CD4-positive, alpha-beta T cell treated with Interleukin-15 for 4 hours (primary cell): ENCODE measurements around the gene BBX.

Experiments
- DNase-seq: peaks from one replicate; pipeline ENCODE4 v3.0.0-alpha.2; 2020; ENCODE audit warnings: low spot score

The BBX gene

DNA sequence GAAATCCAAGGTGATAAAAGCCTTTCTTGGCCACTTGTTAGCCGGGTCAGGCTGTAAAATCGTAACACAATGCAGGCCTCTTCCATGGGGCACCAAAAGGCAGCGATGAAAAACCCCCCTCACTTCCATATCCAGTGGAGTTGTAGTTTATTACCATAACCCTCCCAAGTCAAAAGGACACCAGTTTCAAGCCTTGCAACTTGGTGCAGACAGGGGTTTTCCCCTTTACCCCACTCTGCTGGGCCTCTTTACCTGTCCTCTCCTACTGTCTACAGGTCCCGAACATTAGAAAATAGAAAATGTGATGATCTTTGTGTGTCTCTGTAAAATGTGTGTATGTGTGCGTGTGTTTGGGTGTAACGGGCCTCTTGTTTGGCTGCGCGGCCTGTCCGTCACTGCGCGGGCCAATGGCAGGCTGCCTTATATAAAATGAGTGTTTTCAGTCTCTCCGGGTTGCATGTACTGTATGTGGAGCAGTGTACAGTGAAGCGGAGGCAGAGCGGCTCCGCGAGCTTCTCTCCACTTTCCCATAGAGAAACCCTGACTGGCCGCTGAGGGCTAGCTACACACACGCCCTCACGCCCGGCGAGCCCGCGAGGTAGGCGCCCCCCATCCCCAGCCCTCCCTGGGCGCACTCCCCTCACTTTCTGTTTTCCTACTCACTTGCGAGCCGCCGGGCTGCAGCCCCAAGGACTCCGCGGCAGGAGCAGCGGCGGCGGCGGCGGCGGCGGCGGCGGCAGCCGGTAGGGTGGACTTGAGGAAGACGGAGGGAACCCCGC, at the start of gene BBX:
Gene BBX (plus strand): TSS at position 453 of the 779 bp plus-strand sequence. CDS start 187,499 bp downstream, outside the sequence.
- DNase-seq: peak; percentile 98

DNA sequence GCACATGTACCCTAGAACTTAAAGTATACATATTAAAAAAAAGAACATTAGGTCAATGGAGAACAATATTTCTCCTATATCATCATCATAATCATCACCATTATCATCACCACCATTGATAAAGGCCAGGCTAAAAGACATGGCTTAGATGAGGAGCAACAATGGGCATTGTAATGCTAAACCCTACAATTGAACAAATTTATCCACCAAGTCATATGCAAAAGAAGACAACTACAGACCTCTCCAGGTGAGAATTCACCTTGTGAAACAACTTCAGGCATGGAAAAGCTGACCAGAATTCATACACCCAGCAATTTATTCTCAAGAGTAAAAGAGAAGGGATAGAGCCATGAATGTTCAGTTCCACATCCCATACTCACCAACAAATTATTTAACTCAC, 46.3 kb upstream of the BBX start:
- no peak for DNase-seq

DNA sequence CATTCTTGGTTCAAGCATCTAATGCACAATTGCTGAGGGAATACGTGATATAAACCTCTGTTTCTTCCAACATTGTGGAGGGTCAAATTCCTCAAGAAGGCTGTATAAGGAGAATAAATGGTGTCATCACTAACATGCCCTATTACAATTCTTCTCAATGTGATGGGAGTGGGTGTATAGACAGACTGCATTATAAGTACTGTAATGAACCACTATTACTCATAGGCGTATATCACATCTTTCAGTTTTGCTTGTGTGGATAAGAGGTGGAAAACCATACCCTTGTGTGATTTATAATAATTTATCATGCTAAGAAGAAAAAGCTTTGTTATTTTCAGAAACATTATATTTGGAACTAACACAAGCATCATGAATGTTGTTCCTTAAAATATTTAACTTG, 35.3 kb upstream of the BBX start:
- no peak for DNase-seq

DNA sequence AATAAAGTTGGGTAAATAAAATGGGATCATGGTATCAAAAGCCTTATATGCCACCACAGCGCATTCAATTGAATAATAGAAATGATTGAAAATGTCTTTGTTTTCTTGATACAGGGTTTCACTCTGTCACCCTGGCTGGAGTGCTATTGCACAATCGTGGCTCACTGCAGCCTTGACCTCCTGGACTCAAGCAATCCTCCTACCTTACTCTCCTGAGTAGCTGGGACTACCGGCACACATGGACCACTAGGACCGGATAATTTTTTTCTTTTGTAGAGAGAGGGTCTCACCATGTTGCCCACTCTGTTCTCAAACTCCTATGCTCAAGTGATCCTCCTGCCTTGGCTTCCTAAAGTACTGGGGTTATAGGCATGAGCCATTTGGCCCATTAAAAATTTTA, 33.8 kb upstream of the BBX start:
- no peak for DNase-seq

DNA sequence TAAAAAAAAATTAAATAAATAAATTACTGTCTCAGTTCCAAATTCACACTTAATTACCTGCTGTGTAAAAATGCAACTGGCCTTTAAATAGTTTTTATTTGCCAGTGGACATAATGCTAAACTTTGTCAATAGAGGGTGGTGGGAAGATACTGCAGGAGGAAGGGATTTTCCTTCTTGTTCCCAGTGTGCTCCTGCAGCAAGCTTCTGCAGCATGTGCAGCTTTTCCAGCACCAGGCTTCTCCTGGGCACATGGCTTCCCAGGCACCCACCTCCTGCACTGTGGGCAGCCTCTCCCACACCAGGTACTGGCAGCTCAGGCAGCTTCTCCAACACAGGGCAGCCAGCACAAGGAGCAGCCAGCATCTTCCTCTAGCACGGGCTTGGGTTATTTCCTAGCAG, 29.6 kb upstream of the BBX start:
- DNase-seq: no peak

DNA sequence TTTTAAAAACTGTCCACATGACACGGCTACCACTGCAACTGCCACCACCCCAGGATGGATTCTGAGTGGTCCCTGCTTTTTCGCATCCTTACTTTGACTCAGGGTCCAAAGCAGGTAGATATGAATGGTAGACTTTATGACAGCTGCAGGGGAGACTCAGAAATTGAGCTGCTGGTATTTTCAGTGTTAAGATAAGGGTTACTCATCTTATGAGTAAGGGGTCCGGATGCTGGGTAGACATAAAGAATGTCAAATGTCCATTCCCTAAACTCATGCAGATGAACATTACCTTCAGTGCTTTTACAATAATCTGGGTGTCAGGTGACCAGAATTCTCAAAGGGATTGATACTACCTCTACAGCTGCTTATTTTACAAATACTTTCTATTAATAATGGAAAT, 25.9 kb upstream of the BBX start:
- DNase-seq: no peak

DNA sequence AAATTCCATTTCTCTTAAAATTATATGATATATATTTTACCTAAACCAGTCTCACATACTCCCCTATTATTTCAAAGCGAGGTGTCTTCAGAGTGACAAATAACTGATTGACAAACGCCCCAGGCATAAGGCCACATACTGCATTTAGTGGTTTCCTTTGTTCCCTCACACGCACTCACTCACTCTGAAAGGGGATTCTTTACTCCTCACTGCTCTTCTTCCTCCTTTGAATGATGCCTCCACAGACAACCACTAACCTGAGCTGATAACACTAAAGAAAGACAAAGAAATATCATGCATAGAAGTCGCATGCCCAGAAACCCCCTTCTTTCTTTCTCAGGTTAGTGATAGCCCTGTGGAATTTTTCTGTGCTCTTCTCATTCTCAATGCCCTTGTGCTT, 24.1 kb upstream of the BBX start:
- no peak for DNase-seq

DNA sequence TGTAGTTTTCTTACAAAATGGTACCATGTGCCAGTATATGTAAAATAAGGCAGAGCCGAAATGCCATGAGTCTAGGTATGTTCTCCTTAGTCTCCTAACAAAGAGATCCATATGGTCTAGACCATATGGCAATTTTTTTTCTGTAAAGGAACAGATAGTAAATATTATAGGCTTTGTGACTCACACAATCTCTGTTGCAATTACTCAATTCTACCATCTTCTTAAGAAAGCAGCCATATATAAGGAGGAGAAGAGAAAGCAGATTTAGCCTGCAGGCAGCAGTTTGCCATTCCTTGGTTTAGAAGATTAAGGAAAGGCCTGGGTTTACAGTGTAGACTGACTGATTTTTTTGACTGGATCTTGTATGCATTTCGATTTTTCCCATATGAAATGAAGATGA, 16.3 kb upstream of the BBX start:
- no peak for DNase-seq

DNA sequence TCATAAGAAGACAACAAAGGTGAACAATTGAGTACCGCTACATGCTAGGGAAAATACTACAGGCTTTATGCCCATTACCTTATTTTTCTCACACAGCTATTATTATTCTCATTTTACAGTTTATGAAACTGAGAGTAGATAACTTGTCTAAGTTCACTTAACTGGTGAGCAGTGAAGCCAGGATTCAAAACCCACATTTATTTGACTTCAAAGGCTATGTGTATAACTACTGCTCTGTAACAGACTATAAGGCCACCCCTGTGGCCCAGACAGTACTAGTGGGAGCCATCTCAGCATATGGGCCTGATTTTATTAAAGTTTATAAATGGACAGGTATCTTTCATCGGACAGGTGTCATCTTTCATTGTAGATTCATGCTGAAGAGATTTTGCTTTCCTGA, 14.4 kb upstream of the BBX start:
- DNase-seq: no peak

DNA sequence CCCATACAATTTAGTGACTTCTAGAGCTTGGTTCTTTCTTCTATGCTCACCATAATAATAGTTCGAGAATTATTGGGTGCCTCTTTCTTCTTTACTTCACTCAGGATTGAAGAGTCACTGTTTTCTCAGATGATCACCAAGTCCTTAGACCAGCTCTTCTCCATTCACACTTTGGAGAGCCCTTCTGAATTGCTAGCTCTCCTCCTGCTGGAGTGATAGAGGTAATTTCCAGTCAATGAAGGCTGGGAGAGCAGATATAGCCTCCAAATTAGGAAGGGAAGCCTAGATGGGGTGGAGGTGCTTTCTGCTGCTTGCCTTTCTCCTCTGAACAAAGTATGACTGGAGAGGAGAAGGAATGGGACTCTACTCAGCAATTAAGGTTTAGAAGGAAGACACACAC, 10.7 kb upstream of the BBX start:
- no peak for DNase-seq

DNA sequence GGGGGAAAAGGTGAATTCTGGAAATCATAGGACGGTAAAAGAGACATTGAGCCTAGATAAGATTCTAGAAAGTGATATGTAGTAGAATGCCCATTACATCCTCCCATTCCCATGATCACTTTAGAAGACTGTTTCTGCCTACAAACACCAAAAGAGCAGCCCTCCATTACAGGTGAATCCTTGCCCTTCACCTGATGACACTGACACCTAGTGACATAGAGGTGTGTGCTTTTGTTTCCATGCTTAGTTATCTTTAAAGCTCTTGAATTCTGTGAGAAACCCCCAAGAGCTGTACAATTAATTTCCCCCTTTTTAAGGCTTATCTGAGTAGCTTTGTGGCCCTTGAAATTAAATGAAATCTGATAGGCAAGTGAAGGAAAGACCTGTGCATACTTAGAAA, 8.3 kb upstream of the BBX start:
- DNase-seq: no peak

DNA sequence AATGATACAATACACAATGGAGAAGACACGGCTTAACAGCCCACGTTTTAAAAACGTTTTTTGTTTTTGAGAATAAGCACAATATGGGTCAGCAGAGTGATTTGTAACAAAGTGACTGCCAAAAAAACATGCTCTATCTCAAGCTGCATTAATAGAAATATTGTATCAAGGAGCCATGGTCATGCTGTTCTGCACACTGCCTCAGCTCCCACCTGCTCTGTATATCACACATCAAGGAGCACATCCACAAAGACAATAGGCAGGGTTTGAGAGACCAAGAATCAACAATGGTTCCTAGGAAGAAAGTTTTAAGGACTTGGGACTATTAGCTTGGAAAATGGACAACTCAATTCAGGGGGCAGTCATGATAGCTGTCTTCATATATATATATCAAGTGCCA, 6.3 kb upstream of the BBX start:
- no peak for DNase-seq

DNA sequence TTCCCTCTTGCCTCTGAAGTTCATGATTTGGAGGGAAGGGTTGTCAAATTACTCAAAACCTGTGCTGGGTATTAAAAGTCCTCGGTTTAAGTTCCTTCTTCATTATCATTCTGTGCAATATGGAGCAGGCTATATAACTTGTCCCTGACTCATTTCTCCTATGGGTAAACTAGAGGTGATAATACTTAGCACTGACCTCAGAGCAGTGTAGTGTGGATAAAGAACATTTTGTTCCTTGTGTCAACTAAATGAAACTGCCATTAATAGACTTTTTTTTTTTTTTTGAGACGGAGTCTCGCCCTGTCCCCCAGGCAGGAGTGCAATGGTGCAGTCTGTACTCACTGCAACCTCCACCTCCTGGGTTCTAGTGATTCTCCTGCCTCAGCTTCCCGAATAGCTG, 2.2 kb upstream of the BBX start:
- no peak for DNase-seq

DNA sequence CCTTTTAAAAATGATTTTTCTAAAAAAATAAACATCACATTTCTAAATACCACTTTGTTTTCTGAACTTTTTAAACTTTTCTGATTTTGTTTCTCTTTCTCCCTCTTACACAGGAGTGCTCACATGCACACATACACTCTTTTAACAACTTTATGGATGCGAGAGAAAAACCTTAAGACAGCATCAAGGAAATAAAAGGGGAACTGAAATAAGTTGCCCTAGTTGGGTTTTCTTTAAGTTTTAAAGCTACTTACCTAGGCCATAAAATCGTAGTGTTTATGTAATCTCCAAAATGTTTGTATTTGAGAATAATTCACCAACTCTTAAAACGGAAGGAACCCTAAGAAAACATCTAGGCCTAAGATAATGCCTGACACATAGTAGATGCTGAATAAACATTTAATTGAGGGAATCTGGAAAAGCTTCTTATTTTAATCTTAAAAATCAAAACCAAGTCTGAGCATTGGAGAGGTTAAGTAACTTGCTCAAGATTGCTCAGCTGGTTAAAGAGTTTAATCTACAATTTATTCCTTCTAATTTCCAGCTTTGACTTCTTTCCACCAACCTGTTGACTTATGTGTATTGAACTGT, 1.2 kb upstream of the BBX start:
- DNase-seq: no peak

DNA sequence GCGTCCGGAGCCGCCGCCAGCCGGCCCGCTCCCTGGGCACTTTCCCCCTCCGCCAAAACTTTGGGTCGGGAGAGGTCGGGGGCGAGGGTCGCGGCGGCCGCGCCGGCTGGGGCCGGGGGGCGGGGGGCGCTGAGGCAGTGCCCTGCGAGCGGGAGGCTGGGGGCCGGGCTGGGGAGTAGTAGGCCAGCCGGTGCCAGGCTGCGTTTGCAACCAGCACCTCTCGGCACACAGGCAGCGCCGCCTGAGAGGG, 452 bp downstream of the BBX start:
- DNase-seq: no peak

DNA sequence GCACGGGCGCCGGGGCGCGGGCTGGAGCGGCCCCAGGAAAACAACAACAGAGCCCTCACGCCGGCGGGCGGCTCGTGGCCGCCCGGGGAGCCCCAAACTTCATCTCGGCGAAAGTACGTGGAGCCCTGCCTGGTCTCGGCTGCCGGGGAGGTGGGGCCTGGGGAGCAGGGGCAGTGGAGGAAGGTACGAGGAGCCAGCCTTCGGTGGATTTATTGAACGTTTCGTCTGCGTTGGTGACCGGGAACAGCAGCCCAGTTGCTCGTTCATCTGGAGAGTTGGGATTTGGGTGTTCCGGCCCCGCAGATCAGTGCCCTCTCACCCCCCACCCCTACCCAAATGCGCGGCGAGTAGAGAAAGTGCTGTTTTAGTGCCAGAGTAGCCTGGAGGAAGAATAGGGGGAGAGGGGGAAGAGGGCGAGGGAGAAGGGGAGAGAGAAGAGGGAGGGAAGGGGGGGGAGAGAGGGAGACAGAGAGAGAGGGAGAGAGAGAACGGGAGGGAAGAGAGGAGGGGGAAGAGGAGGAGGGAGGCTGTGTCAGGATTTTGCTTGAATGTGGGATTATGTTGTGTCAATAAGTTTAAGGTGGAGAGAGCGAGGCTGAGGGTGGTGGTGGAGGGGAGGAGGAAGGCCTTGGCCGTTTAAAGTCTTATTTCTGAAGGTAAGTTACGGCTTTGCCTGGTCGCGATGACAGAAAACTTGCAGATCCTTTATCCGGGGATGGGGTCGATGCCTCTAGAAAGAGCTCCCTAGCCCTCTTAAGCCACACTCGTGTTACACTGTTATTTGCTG, 970 bp downstream of the BBX start:
- DNase-seq: peak; percentile 37

DNA sequence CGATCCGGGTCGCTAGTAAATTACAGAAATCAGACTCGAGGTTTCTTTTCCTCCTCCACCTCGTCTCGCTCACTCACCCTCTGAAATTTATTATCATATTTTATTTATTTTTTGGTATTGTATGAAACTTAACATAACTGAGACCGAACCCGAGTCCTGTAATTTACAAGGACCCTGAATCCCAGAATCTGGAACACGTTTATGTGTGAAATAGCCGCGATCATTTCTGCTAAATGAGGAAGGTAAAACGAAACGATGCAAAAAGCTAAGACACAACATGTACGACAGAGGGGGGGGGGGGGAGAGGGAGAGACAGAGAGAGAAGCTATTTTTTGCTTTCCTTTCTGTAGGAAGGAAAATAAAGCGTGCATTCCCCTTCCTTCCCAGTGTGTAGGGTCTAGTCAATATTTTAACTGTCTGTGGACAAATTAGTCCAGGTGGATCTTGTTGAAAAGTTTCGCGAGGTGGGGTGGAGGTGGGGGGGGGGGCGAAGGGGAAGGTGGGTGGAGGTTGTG, 1.6 kb downstream of the BBX start:
- peak; percentile 14 for DNase-seq

DNA sequence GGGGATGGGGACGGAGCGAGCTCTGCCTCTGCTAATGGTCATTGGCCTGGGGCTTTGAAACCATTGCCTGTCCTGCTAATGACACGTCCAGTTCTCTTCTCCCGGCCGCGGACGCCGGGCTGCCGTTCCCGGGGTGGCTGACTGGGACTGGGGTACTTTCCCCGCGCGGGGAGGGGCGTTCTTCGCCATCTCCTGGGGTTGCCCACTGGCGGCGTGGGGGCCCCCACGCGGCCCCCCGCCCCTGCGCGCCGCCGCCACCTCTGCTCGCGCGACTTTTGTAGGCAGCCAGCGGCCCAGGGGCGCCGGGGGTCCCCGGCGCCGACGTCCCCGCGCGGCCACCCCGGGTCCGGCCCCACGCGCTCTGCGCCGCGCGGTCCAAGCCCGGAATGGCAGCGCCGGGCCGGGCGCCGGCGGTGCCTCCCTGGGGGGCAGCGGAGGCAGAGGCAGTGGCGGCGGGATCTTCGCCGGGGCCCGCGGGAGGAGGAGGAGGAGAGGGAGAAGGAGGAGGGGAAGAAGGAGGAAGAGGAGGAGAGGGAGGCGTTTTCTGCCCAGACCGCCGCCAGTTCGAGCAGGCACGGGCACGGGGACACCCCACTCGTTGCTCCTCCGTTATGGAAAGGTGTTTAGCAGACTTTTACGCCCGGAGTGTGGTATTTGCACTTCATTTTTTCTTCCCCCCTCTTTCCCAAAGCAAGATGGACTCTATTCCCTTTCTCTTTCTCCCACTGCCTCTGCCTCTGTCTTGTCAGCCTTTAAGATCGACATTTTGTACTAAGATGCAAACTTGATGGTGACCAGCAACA, 2.3 kb downstream of the BBX start:
- peak; percentile 19 for DNase-seq

DNA sequence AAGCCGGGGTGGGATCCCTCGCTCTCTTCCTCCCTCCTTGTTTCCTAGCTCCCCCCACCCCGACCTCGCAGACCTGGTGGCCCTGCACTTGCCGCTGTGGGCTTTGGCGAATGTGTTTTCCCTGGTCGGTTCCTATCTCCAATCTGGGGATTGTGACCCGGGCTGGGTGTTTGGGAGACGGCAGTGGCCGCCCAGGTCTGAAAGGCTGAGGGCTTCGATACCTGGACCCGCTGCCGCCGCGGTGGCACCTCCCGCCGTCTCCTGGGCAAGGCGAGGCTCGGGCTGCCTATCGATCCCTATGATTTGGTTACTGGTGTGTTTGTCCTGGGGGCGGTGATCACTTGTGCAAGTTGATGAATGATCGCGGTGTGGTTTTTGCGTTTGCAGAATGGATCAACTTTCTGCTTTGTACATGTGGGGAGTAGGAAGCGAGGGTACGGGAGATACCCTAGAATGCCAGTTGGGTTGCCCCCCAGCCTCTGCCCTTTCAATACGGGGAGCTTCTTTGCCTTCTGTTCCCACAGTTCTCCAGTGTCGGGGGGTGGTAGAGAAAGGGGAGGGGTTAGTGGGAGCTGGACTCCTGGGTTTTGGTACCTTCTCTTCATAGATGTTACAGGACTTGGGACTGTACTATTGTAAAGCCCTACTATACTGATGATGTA, 3.0 kb downstream of the BBX start:
- no peak for DNase-seq

DNA sequence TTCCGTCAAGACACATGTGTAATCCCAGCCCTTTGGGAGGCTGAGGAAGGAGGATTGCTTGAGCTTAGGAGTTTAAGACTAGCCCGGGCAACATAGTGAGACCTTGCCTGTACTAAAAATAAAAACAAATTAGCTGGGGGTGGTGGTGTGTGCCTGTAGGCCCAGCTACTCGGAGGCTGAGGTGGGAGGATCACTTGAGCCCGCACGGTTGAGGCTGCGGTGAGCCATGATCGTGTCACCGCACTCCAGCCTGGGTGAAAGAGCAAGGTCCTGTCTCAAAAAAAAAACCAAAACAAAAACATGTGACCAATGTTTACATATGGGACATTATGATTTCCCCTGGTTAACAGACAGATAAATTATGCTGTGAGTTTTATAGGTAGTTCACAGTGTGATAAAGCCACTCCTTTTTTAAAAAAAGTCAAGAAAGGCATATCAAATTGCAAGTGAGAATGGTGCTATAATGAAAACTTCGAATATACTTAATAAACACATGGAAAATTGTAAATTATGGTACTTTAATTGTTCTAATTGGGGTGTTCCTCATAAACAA, 9.2 kb downstream of the BBX start:
- no peak for DNase-seq

DNA sequence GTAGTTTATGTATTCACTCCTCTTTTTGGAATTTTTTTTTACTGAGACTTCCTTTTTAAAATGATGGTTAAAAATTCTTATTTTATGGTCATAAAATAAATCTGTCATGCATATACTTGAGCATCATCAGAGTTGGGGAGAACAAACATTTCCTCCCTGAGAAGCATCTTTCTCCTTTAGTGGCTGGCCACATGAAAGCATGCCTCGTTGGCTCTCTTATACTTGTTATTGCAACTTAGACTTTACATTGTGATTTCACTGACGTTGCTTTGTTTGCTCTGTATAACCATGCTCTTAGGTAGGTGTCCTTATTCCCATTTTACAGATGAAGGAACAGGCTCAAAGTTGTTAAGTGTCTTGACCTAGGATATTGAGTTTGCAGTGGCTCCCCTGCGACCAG, 18.1 kb downstream of the BBX start:
- no peak for DNase-seq

DNA sequence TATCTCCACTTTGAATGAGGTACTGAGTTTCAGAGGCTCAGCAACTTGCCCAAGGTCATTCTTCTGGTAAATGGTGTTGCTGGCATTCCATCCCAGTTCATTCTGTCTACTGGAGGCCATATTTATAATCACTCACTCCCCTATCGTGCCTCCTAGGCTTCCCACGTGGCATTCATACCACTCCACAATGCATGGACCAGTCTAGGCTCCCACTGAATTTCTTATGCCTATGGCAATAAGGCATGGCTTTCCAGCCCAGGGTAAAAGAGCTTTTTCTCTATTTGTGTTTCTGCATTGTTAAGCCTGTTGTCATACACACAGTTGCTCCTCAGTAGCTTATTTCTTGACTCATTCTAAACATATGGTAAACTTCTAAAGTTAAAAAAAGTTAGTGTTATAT, 19.9 kb downstream of the BBX start:
- no peak for DNase-seq
